HG02870 (cell line): ENCODE results near the gene LARP1.
"Not testable (repeated sequence)": the region's sequence is repeated elsewhere in the genome, so short reads cannot be mapped to it uniquely, and the experiment has no call there.

Experiments used
- ATAC-seq: cut with Tn5 transposase; IDR thresholded peaks from one replicate; pipeline ENCODE4 v1.9.1; 2021; ENCODE audit warnings: mild to moderate bottlenecking, moderate library complexity; ENCODE audit not compliant: unreplicated experiment

LARP1 gene

DNA sequence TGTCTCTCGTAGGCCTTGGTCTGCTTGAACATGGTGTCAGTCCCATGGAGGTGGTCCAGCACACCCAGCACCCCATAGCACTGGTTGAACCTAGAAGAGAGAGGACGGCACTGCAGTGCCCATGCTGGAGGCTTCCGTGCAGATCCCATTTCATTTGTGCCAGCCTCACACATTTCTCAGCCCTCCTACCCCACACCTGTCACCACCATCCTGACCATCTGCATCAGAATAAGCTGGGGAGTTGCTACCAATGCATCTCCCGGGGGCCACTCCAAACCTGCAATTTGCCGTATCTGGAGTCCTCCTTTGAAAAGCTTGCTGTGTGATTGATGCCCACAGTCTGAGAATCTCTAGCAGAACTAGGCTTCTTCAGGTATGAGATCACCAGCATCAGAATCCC is 65.2 kb downstream of the LARP1 start:
- ATAC-seq, result no peak

DNA sequence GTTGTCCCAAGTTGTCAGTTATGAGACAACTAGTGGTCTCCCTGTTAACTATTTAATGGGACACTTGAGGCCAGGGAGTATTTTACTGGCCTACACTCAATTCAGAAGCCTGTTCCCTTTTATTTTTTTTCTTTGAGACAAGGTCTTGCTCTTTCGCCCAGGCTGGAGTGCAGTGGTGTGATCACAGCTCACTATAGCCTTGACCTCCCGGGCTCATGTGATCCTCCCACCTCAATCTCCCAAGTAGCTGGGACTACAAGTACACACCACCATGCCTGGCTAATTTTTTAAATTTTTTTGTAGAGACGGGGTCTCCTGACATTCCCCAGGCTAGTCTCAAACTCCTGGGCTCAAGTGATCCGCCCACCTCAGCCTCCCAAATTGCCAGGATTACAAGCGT is 67.7 kb downstream of the LARP1 start:
- ATAC-seq, result not testable (repeated sequence)

DNA sequence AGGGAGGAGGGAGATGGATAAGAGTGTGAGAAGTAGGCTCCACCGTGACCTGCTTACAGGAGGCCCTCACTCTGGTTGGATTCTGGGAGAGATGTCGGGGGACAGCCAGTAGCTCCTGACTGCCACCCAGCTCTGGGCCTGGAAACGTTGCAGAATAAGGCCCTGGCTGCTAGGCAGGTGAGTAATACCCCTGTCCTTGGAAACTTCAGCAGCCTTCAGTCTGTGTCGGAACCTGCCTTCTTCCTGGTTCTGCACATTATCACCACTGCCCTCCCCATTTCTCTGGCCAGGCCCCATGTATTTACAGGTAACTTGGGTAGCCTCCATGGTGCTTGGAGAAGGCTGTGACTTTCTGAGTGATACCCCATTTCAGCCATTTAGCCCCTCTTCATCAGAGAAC is 68.4 kb downstream of the LARP1 start:
- ATAC-seq, result no peak

DNA sequence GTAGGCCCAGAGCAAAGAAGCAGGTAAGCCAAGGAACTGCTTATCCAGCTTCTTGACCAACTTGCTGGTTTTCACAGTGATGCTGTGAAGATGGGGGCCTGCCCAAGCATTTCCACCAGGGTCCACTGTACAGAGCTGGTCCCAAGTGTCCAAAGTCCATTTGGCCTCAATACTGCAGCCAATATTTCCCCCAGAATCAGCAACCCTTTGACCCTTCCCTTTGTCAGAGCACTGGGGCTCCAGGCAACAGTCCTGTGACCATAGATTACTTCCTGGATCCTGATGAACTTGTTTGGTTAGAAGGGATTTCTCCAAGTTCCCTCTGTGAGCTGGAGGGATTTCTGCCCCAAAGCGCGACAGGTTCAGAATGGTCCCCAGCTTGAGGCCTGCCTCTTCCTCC is 68.9 kb downstream of the LARP1 start:
- ATAC-seq, result no peak

DNA sequence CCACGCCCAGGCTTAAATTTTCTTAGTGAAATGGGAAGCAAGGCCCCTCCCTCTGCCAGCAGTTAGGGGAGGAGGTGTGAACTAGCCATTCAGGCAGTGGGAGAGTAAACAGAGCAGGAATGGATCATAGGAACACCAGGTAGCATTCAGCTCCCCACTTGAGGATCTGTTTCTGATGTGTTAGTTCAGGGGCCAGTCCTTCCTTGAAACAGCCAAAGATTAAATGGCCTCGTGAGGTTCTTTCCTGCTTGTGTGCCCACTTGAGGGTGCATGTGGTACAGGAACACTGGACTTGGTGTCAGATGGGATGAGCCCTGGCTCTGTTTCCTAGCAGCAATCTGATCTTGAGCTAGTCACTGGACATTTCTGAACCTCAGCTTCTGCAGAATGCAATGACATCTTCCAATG is 74.0 kb downstream of the LARP1 start:
- ATAC-seq, result no peak

DNA sequence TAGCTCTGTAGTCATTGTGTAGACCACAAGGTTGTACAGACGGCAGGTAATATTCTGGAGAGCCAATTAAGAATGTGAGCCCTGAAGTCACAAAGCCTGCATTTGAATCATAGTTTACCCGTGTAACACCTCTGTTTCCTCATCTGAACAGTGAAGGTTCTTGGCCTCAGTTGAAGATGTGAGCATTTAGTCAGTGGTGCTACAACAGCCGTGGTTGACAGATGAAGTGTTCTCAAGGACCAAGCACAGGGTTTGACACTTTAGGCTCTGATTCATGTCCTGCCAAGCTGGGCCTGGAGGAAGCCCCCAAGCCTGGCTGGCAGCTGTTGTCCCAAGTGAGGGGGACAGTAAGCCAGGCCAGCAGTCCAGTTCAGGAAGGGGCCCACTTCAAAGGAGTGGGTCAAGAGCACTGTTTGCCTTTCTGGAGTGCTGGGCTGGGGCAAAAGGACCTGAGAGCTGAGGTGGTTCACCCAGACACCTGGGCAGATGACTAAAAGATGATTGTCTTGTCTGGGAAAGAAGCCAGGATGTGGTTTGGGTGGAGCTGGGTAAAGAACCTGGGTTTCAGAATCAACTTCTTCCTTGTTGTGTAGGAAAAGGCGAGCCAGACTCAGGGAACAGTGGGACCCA is 74.5 kb downstream of the LARP1 start:
- no peak for ATAC-seq

DNA sequence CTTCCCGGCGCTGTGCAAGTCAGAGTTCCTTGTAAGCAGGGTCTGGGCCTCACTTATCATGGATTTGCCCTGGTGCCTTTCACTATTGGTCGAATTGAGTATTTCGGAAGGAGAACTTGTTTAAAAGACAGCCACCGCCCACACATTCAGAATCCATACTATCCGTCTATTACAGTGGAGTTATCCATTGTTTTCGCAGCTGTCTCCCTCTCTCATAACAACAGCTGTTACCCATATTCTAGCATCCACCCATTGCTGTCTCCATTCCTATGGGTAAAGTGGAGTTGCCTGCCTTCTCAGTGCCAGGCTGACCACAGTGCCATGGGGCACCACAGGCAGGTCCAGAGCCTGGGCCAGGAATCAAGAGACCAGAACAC is 75.0 kb downstream of the LARP1 start:
- no peak for ATAC-seq

DNA sequence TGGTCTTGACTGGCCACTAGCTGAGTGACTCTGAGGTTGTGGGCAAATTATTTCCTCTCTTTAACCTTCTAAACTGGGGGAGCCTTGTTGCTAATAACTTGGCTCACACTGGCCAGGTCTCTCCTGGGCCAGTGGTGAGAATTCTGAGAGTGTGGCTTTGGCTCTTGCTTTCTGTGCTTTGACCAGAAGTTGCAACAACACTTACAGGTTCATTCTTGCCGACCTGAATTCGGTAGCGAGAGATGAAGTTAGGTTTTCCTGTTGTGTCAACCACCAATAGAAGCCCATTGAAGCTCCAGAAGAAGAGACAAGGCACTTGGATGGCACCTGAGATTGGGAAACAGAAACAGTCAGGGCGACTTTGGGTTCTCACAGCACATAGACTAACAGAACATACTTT is 75.4 kb downstream of the LARP1 start:
- no peak for ATAC-seq

DNA sequence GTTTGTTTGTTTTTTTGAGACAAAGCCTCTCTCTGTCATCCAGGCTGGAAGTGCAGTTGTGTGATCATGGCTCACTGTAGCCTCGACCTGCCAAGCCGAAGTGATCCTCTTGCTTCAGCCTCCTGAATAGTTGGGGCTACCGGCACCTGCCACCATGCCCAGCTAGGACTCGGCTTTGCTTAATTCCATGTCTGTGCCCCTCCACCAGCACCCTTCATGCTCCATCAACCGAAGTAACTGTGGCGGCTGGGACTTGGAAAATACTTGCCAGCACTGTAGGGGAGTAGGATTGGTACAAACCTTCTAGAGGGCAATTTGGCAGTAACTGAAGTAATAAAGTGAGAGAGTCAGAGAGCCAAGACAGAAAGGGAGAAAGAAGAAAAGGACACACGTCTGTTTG is 76.3 kb downstream of the LARP1 start:
- no peak for ATAC-seq

DNA sequence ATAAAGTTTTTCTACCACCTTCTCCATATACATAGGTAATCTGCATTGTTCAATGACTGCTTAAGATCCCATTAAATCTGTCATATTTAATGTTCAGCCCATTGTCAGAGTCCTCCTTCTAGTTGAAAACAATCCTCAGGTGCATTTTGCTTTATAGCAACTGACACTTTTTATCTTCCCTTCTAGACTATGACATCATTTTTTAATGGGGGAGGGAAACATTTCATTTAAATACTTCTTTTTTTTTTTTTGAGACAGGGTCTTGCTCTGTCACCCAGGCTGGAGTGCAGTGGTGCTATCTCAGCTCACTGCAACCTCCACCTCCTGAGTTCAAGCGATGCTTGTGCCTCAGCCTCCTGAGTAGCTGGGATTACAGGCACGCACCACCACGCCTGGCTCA is 77.6 kb downstream of the LARP1 start:
- ATAC-seq, result not testable (repeated sequence)

DNA sequence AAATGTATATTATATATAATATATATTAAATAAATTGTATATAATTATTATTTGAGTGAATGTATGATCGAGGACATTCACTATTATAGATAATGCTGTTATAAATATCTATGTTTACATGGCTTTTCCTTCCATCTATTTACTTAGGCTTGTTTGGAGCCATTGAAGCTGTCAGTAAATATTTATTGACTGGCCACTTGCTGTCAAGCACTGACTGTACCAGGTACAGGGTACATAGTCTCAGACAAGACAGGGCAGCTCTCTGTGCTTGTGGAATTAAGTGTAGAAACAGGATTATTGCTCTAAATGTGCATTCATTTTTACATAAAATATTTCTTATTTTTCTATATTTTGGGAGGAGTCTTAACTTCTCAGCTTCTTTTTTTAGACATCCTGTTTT is 78.9 kb downstream of the LARP1 start:
- ATAC-seq, result no peak

DNA sequence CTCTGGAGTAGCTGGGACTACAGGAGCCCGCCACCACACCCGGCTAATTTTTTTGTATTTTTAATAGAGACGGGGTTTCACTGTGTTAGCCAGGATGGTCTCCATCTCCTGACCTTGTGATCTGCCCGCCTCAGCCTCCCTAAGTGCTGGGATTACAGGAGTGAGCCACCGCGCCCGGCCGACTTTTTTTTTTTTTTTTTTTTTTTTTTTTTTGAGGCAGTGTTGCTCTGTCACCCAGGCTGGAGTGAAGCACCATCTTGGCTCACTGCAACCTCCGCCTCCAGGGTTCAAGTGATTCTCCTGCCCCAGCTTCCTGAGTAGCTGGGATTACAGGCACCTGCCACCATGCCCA is 80.5 kb downstream of the LARP1 start:
- ATAC-seq, result not testable (repeated sequence)

DNA sequence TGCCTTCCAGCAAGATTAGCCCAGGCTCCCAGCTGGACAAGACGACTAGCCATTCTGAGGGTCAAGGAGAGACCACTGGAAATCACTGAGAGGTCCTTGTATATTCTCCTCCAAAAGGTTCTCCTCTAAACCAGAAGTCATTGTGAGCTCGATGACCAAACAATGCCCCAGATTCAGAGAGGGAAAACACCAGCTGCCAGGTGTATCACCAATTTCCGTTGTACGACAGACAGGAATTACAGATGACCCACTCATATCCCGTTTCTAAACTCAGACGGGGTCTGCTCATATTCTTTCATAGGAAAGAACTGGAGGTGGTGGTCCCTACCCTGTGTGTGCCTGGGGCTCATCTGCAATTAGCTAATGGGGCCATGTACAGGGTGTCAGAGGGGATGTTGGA is 81.0 kb downstream of the LARP1 start:
- ATAC-seq, result no peak

DNA sequence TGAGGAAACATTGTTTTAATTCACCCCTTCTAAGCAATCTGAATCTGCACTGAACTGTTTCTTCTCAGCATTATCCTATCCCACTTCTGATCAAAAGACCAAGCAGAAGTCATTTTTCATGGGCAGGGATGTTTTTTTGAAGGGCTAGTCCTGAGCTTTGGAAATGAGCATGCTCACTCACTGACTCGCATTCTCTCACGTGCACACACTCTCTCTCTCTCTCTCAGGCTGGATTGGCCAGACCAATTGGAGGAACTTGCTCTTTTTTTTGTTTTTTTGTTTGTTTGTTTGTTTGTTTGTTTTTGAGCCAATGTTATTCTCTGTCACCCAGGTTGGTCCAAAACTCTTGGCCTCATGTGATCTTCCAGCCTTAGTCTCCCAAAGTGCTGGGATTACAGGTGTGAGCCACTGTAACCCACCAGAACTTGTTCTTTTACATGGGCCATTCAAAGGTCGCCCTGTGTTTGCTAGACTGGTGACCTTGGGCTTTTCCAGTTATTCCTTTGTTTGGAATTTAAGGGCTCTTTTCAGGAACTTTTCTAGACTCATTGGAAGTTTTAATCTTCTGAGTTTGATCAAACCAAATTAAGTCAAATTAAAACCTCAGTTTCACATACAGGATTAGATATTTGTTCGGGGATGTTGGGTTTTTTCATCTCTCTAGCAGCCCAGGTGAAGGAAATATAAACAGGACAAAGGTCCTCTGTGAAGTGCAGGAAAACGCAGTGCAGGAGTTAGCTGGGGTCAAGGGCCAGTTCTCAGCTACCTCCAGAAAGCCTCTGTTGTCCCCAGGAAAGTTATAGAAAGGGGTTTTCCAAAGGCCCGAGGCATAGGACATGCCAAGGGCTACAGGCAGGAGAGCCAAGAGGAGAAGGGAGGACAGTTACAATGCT is 82.1 kb downstream of the LARP1 start:
- ATAC-seq, result no peak

DNA sequence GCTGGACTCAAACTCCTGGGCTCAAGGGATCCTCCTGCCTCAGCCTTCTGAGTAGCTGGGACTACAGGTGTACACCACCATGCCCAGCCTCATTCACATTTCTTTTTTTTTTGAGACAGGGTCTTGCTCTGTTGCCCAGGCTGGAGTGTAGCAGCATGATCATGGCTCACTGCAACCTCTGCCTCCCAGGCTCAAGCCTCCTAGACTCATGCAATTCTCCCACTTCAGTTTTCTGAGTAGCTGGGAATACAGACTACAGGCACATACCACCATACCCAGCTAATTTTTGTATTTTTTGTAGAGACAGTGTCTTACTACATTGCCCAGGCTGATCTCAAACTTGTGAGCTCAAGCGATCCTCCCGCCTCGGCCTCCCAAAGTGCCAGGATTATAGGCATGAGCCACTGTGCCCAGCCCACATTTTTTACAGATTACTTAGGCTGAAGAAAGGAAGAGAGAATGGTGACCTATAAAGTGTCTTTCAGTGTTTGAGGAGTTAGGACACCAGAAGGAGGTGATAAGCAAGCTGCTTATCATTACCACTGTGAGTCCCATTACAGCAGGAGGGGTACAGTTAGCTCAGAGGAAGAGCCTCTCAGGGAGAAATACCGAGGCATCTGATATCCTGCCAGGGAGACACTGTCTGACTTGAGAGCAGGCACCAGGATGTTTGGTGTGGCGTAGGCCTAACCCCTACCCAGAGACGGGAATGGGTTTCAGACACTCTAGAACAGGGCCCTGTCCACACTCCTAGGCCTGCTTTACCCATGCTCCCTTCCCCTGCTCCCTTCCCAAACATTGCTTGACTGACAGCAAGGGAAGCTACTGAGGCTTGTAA is 85.5 kb downstream of the LARP1 start:
- ATAC-seq, result no peak

DNA sequence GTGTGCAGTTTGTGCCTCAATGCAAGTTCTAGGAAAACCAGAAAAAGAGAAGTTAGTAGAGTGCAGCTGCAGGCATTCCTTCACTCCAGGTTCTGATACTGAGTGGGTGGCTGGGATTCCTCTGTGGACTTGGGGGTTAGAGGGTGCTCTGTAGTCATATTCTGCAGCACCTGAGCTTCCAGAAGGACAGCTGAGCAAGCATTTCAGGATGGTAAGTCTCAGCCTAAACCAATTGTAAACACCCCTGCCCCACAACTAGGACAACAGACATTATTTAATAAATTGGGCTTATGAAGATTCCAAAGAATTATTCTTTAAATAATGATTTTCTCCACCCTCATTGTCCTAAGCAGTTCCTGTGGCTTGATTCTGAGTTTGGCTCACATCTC is 86.1 kb downstream of the LARP1 start:
- no peak for ATAC-seq

DNA sequence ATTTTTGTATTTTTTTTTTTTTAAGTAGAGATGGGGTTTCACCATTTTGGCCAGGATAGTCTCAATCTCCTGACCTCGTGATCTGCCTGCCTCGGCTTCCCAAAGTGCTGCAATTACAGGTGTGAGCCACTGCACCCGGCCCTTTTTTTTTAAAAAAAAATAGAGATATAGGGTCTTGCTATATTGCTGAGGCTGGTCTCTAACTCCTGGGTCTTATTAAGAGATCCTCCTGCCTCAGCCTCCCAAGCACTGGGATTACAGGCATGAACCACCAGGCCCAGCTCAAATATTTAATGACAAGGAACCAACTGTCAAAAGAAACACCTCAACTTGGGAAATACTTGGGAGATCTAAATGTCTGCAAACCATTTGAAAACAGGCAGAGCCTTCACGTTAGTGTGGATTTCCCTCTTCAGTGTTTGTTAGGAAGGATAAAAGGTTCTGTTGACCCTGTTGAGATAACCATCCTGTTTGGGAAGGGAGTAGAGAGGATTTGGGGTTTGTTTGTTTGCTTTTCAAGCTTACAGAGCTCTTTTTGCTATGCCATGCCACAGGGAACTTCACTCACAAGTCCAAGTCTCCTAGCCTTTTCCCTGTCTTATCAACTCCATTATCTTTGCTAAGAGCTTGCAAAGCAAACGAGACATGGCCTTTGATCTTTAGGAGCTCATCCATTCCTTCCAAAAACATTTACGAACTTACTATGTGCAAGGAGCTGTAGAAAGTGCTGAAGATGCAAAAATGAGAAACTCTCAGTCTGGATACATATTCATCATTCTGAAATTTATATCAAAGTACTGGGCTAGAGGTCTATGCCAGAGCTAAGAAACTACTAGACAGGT is 87.7 kb downstream of the LARP1 start:
- ATAC-seq, result no peak

DNA sequence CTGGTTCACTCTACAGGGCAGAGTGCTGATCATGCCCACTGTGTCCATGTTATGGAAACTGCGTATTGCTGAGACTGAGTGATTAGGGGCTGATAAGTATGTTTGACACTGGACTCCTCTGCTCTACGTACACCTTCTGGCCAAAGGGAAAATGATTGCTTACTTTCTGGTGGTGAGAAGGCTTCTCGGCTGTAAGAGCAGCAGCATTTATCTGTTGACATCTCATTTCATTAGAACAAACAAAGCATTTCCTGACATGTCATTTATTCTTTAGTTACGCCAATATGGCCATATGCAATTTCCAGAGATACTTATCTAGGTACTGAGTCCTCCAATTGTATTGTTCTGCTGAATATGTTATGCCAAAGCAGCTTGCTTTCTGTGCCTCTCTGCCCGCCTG is 89.6 kb downstream of the LARP1 start:
- no peak for ATAC-seq

DNA sequence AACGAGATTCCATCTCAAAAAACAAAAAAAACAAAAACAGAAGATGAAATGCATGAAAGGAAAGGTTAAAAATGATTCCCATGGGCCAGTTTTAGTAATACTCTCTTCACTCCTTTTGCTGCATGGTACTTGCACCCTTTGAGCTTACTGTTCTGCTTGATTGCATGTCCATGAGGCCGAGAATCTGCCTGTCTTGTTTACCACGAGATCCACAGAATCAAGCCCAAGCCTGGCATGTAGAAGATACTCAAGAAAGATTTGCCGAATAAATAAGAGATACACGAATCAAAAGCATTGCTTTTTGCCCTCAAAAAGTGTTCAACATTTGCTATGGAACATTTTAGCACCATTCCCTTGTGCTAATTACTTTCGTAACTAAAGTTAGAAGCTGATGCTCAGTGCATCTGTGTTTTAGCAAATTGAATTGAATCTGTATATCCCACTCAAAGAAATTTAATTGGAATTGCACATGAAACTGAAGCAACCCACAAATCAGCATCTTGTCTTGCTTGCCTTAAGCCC is 94.1 kb downstream of the LARP1 start:
- ATAC-seq, result no peak

DNA sequence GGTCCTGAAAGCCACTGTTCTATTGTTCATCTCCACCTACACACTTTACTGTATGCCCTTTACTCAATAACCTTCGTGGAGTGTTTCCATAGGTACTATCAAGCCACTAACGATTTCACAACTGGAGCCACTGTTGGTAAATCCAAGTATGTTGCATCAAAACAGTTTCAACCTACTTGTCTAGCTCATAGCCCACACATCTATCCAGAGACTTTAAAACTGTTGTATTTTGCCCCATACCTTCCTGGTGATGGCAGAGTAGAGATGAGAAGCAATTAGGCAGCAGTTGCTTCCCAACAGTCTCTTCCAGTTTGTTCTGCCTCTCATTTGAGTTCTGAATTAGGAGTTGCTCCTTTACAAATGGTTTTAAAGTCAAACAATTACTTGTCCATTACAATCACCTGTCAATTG is 94.6 kb downstream of the LARP1 start:
- ATAC-seq, result no peak
